GM19467 (cell line): Measurements from ENCODE around the gene COQ8B.
A peak's percentile ranks its signal among the peaks of the same experiment; 100 is the strongest.

ENCODE experiments used
- ATAC-seq: cut with Tn5 transposase; IDR thresholded peaks from one replicate; pipeline ENCODE4 v1.9.1; 2021; ENCODE audit warnings: mild to moderate bottlenecking, moderate library complexity; ENCODE audit not compliant: unreplicated experiment

COQ8B gene

DNA sequence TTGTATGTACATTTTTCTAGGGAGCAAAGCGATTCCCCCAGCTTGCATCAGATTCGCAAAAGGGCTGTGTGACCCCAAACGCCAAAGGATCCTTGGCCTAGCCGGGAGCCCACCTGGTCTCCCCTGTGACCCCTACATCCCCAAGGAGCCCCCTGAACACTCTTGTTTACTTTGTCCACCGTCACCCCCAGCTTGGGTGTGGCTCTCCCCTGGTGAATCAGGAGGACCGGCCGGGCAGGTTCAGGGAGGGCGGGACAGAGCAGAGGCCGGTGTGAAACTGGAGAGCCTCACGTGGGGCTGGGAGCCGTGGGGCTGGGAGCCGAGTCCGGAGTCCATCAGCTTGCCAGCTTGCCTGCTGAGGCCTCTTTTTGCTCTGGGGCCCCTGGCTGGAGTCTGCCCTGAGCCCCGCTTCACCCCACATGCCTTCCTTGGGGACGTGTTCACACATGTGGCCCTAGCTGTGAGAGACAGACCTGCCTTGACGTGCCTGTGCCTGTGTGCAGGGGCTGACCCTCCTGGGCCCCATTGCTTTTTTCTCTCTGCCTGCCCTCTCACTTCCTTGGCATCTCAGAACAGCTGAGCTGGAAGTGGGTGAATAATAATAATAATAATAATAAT lies 2.2 kb upstream of the COQ8B start:
- ATAC-seq, result no peak

- ATAC-seq, result no peak
Observed at GRCh38 chr19:40717880-40718773, 1.4 kb upstream of the COQ8B start.

- ATAC-seq, result no peak
Observed at GRCh38 chr19:40717325-40717879, 716 bp upstream of the COQ8B start.

DNA sequence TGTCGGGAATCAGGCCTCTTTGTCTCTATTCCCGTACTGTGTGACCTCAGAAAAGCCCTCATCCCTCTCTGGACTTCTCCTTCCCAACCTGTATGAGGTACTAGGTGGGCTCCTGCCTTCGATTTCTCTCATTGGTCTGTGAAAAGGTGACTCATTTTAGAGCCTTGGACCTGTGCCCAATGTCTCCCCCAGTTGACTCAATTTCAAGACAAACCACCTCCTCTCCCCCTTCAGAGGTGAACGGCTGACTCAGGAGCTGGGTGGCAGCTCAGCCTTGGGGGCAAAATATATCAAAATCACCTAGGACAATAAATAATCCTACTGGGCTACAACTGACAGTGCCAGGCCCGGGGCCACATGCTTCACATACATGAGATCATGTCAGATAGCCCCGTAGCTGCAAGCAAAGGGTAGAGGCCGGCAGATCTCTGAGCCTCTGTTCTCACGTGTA lies 630 bp downstream of the COQ8B start:
- no peak for ATAC-seq

GRCh38 chr19:40714441-40715299 lies 2.0 kb downstream of the COQ8B start:
- ATAC-seq, result peak; percentile 42

DNA sequence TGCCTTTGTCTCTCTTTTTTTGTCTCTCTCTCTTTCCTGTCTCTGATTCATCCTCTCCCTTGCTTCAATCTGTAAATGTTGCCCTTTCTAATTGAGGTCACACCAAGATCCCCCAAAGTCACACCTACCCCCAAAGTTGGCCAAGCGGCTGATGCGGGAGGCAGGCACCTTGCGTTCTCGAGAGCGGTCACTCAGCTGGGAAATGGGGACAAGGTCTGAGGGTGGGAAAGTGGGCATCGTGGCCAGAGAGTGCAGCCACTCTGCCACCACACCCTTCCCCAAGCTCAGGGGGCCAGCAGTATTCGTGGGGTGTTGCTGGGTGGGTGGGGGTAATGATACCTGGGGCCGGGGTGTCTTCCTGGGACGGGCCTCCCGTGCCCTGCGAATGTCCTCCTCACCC lies 2.7 kb downstream of the COQ8B start:
- ATAC-seq, result no peak

DNA sequence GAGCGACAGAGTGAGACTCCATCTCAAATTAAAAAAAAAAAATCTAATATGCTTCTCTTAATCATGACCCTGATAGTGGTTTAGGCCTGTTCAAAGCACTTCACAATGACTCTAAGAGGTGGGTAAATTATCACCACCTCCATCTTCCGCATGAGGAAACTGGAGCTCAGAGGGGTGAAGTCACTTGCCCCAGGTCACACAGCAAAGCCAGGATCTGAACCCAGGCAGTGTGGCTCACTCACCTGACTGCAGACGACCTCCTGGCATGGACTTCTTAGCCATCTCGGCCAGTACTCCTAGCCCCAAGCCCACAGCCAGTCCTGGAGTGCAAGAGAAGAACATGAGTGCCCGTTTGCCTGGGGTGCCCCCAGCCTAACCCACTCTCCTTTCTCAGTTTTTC lies 6.9 kb downstream of the COQ8B start:
- no peak for ATAC-seq

GRCh38 chr19:40707615-40708014 lies 9.1 kb downstream of the COQ8B start:
- no peak for ATAC-seq

DNA sequence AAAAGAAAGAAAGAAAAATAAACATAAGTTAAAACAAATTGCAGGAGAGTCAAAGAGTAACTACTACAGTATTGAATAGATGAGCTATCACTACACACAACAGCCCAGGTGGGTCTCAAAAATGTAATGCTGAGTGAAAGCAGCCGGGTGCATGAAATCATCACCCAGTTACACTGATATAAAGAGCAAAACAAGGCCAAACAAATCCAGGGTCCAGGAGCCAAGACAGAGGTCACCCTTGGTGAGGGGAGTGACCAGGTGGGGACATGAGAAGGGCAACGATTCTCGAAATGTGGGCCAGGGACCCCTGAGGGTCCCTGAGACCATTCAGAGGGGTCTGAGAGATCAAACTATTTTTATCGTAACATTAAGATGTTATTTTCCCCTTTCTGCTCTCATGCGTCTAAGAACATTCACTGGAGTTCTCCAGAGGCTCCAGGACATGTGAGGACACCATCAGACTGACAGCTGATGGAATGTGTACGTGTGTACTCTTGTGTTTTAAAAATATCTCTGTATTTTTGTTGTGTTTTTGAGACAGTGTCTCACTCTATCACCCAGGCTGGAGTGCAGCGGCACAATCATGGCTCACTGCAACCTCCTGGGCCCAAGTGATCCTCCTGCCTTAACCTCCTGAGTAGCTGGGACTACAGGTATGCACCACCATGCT lies 10.6 kb downstream of the COQ8B start:
- ATAC-seq, result no peak

DNA sequence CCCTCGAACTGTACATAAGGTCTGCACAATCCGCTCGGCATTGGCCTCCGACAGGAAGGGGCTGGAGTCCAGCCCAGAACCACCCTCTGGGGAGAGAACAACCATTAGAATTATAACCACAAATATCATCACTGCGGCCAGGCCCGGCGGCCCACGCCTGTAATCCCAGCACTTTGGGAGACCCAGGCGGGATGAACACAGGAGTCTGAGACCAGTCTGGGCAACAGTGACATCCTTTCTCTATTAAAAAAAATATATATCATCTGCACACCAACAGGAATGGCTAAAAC lies 11.4 kb downstream of the COQ8B start:
- no peak for ATAC-seq

DNA sequence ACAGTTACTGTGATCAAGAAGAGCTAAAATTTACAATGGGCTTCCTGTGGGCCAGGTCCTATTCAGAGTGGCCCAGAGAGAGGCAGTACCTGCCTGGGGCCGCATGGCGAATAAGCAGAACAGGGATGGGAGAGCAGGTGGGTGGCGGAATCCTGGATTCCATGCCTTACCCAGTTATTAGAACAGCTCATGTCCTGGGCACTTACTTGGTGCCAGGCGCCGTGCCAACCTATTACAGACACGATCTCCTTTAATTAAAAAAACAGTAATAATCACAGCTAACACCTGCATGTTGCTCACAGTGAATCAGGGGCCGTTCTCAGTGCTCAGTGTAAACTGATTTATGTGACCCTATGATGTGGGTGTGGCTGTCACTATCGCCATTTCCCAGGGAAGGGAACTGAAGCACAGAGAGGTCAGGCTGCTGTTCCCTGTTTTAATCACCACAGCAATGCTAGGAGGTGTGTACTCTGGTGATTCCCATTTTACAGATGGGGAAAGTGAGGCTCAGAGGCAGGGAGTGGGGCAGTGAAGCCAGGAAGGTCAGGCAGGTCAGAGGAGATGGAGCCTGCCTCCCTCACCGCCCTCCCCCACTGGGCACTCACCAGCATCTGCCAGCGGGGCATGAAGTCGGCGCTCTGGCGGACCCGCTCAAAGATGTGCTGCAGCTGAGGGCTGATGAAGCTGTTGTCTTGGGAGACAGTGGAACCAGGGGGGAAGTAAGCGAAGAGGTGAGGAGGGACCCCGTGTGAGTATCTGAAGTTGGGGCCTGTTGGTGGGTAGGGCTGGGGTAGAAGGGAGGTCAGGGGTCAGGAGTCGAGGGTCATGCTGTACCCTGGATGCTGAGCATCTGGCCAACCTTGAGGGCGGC lies 12.0 kb downstream of the COQ8B start:
- ATAC-seq, result no peak

DNA sequence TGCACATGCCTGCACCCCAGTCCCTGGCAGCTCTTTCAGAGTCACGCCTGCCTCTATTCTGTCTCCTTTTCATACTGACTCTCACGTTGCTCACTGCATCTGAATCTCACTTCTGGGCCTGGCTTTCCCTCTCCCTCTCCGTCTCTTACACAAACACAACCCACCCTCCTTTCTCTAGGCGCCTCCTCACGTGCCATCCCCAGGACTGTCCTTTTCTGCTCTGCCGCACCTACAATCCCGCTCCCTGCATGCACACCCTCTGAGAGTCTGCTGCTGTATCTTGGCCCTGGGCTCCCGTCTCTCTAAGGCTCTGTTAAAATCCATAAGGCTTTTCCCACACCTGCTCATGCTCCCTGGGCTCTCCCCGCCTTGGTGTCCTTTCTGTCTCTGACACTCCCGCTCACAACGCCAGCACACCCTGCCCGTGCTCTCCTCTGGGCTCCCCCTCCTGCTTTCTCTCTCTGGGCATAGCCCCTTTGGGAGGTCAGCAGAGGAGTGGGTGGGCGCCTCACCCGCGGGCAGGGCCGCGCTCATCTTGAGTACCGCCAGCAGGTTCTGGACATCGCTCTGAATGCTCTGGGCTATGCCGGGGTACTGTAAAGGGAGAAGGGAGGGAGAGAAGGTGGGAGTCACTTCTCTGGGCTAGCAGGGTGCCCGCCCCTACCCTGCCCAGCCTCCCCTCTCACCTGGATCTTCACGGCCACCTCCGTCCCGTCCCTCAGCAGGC lies 13.5 kb downstream of the COQ8B start:
- no peak for ATAC-seq

GRCh38 chr19:40702337-40703012 lies 14.2 kb downstream of the COQ8B start:
- ATAC-seq, result no peak

GRCh38 chr19:40701758-40702157 lies 14.9 kb downstream of the COQ8B start:
- ATAC-seq, result no peak

- ATAC-seq, result no peak
Observed at GRCh38 chr19:40700083-40700482, 16.6 kb downstream of the COQ8B start.

DNA sequence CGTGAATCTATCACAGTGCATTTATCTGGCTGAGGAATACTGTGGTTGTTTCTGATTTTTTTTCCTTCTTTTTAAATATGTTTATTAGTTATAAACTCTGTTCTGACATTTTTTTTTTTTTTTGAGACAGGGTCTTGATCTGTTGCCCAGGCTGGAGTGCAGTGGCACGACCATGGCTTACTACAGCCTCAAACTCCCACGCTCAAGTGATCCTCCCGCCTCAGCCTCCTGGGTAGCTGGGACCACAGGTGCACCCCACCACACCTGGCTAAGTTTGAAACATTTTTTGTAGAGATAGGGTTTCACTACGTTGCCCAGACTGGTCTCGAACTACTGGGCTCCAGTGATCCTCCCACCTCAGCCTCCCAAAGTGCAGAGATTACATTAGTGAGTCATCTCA lies 19.7 kb downstream of the COQ8B start:
- ATAC-seq, result no peak

GRCh38 chr19:40695881-40696280 lies 20.8 kb downstream of the COQ8B start:
- ATAC-seq, result no peak

- ATAC-seq, result no peak
Observed at GRCh38 chr19:40693896-40694295, 22.8 kb downstream of the COQ8B start.
